OCI-LY3 (cell line): ENCODE measurements around the gene ANGPTL5.

Experiments used
- EZH2phosphoT487 ChIP-seq: fragments of 200-600 bp; shearing (Covaris generic); IDR thresholded peaks from 2 replicates; pipeline ENCODE4 v1.6.1; 2018; ENCODE audit warnings: antibody characterized with exemption, mixed run types, low read depth
- TF ChIP-seq, protein P1 (sequence below): fragments of 200-600, 300-600 bp; sonication (generic); IDR thresholded peaks from 2 replicates; pipeline ENCODE4 v1.5.1; 2014; ENCODE audit warnings: antibody characterized with exemption, low read length, low read depth

DNA sequence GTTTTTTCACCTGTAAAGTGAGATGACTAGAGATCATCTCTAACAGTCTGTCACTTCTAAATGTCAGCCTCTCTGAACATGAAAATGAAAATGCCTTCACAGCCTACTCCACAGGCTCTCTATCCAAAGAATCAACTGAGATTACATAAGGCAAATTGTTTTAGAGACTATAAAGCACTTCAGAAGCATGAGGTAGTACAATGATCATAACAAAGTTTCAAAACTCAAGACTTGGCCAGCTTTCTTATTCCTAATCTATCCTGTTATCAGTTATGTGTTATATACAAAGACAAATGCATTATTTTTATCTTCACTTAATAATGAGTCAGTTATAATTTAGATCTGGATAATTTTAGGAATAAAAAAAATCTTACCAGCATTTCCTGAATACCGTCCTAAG is 21.8 kb downstream of the ANGPTL5 start:
- TF ChIP-seq, protein P1, sequence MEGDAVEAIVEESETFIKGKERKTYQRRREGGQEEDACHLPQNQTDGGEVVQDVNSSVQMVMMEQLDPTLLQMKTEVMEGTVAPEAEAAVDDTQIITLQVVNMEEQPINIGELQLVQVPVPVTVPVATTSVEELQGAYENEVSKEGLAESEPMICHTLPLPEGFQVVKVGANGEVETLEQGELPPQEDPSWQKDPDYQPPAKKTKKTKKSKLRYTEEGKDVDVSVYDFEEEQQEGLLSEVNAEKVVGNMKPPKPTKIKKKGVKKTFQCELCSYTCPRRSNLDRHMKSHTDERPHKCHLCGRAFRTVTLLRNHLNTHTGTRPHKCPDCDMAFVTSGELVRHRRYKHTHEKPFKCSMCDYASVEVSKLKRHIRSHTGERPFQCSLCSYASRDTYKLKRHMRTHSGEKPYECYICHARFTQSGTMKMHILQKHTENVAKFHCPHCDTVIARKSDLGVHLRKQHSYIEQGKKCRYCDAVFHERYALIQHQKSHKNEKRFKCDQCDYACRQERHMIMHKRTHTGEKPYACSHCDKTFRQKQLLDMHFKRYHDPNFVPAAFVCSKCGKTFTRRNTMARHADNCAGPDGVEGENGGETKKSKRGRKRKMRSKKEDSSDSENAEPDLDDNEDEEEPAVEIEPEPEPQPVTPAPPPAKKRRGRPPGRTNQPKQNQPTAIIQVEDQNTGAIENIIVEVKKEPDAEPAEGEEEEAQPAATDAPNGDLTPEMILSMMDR, result no peak
- TF ChIP-seq EZH2phosphoT487, result no peak
